Smooth muscle cell (in vitro differentiated cells): ENCODE results near the gene PRRG3. TPM values are rescaled to one million over a fixed set of nuclear protein-coding genes. Genes with fewer than 3 reads are reported as not detected.

Source experiments
- DNase-seq: peaks from one replicate; lab custom pipeline; 2025; ENCODE audit not compliant: unreplicated experiment; lab: John Stamatoyannopoulos, UW
- H2AFZ ChIP-seq: fragments of 200-600 bp; sonication (generic); 2 replicates; pipeline ENCODE4 v1.6.0; 2016; ENCODE audit warnings: antibody characterized with exemption, low read depth, mild to moderate bottlenecking
- H3F3A ChIP-seq: fragments of 200-600 bp; sonication (generic); 2 replicates; pipeline ENCODE4 v1.6.0; 2017; ENCODE audit warnings: antibody characterized with exemption, low read depth
- H3K27ac ChIP-seq: fragments of 200-600 bp; sonication (generic); 2 replicates; pipeline ENCODE4 v1.5.1; 2016; ENCODE audit warnings: low read depth, mild to moderate bottlenecking
- H3K27me3 ChIP-seq: fragments of 200-600 bp; sonication (generic); 2 replicates; pipeline ENCODE4 v1.6.1; 2016; ENCODE audit warnings: low read depth, mild to moderate bottlenecking
- H3K36me3 ChIP-seq: fragments of 200-600 bp; sonication (generic); 2 replicates; pipeline ENCODE4 v1.5.1; 2016; ENCODE audit warnings: low read depth
- H3K4me1 ChIP-seq: fragments of 200-600 bp; sonication (generic); 2 replicates; pipeline ENCODE4 v1.5.1; 2016; ENCODE audit warnings: low read depth
- H3K4me2 ChIP-seq: fragments of 200-600 bp; sonication (generic); 2 replicates; pipeline ENCODE4 v1.6.0; 2016; ENCODE audit warnings: mild to moderate bottlenecking
- H3K4me3 ChIP-seq: fragments of 200-600 bp; sonication (generic); 2 replicates; pipeline ENCODE4 v1.5.1; 2016; ENCODE audit warnings: mild to moderate bottlenecking
- H3K79me2 ChIP-seq: fragments of 200-600 bp; sonication (generic); 2 replicates; pipeline ENCODE4 v1.6.0; 2016; ENCODE audit warnings: low read depth, mild to moderate bottlenecking
- H3K9ac ChIP-seq: fragments of 200-600 bp; sonication (generic); 2 replicates; pipeline ENCODE4 v1.6.0; 2016; ENCODE audit warnings: low read depth
- H3K9me3 ChIP-seq: fragments of 200-600 bp; sonication (generic); replicated peaks from 2 replicates; pipeline ENCODE4 v1.5.1; 2016; ENCODE audit warnings: low read depth
- H4K20me1 ChIP-seq: fragments of 200-600 bp; sonication (generic); 2 replicates; pipeline ENCODE4 v1.6.0; 2016; ENCODE audit warnings: low read depth
- WGBS: methylation state at CpG from one replicate; pipeline ENCODE4 v1.1.7; 2016; ENCODE audit warnings: low lambda C conversion rate; 5-methylcytosine and 5-hydroxymethylcytosine counted together
- polyA plus RNA-seq: library from polyadenylated mRNA; unstranded; fragments of >200 nt; fragmentation: Nextera tagmentation; extraction: Ambion mirVana; gene quantifications from 2 replicates; pipeline ENCODE4 v1.2.1, GENCODE V29; 2016
- total RNA-seq: library from RNA; depleted of rRNA; stranded (reverse); fragments of >200 nt; gene quantifications from 2 replicates; pipeline ENCODE4 v1.2.3, GENCODE V29; 2014
- TF ChIP-seq, protein P1 (sequence below): fragments of 200-600 bp; sonication (generic); IDR thresholded peaks from 2 replicates; pipeline ENCODE4 v1.5.1; 2017; ENCODE audit warnings: borderline replicate concordance, mild to moderate bottlenecking, antibody characterized with exemption; ENCODE audit not compliant: insufficient read depth, poor library complexity, severe bottlenecking

Gene PRRG3
- total and polyA plus RNA-seq, 2 experiments from 2014 or later, result 0.67 to 2.6 TPM

DNA sequence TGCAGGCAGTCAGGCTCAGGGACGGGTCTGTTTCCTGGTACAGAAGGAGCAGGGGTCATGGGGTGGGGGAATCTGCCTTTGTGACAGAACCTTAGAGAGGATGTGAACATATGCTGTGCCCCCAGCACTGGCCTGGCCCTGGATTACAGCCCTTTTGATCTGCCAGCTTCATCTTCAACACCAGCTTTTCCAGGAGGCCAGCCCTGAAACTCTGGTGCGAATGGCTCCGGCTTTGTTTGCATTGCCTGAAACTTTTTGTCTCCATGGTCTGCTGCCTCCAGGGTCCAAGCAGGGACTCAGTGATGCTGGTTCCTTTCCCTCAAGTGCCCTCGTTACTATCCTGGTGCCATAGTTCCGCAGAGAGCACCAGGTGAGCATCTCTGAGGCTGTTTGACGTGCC, 41.4 kb downstream of the PRRG3 start:
- no peak overlapping the region for H3K4me3 ChIP-seq
- TF ChIP-seq, protein P1, sequence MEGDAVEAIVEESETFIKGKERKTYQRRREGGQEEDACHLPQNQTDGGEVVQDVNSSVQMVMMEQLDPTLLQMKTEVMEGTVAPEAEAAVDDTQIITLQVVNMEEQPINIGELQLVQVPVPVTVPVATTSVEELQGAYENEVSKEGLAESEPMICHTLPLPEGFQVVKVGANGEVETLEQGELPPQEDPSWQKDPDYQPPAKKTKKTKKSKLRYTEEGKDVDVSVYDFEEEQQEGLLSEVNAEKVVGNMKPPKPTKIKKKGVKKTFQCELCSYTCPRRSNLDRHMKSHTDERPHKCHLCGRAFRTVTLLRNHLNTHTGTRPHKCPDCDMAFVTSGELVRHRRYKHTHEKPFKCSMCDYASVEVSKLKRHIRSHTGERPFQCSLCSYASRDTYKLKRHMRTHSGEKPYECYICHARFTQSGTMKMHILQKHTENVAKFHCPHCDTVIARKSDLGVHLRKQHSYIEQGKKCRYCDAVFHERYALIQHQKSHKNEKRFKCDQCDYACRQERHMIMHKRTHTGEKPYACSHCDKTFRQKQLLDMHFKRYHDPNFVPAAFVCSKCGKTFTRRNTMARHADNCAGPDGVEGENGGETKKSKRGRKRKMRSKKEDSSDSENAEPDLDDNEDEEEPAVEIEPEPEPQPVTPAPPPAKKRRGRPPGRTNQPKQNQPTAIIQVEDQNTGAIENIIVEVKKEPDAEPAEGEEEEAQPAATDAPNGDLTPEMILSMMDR, result no peak
- H3K4me2 ChIP-seq, result no peak overlapping the region
- H3K36me3 ChIP-seq, result no peaks in the 10 kb centered on the region
- no peaks in the 10 kb centered on the region for H3K4me1 ChIP-seq
- H4K20me1 ChIP-seq, result no peaks in the 10 kb centered on the region
- no peak overlapping the region for H3K9ac ChIP-seq
- WGBS, result 76% methylated on average over 6 of the region's 6 CpGs
- H3K9me3 ChIP-seq, result no peaks in the 10 kb centered on the region
- no peak overlapping the region for H3K27ac ChIP-seq
- no peaks in the 10 kb centered on the region for H3K79me2 ChIP-seq
- no peak for DNase-seq
- no peaks in the 10 kb centered on the region for H3F3A ChIP-seq
- H3K27me3 ChIP-seq, result peaks cover 4% of the 10 kb centered on the region
- no peak overlapping the region for H2AFZ ChIP-seq

DNA sequence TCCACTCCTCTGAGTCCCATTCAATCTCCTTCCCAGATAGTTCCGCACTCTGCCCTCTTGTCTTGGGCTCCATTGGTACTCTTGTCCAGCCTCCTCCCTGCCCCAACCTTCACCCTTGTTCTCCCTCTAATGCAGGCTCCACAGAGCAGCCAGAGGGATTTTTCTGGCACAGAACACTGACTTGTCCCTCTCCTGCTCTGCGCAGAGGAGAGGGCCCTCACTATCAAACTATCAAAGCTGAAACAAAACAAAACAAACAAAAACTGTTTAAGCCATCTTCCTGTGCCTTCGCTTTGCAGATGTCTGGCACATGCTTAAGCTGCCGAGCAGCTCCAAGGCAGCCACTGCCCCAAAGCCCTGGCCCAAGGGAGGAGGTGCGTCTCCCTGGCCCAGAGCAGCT, 42.2 kb downstream of the PRRG3 start:
- Histone ChIP-seq H2AFZ (no peak overlapping the region), H3F3A (no peaks in the 10 kb centered on the region), H4K20me1 (no peaks in the 10 kb centered on the region), H3K27me3 (no peaks in the 10 kb centered on the region), H3K36me3 (no peaks in the 10 kb centered on the region), H3K9me3 (no peaks in the 10 kb centered on the region), H3K9ac (no peak overlapping the region), H3K4me2 (no peak overlapping the region), H3K4me1 (no peaks in the 10 kb centered on the region), H3K79me2 (no peaks in the 10 kb centered on the region), H3K4me3 (no peak overlapping the region), H3K27ac (no peak overlapping the region)
- 73% methylated on average over 5 of the region's 5 CpGs for WGBS
- no peak for DNase-seq
- TF ChIP-seq, protein P1, result no peak

DNA sequence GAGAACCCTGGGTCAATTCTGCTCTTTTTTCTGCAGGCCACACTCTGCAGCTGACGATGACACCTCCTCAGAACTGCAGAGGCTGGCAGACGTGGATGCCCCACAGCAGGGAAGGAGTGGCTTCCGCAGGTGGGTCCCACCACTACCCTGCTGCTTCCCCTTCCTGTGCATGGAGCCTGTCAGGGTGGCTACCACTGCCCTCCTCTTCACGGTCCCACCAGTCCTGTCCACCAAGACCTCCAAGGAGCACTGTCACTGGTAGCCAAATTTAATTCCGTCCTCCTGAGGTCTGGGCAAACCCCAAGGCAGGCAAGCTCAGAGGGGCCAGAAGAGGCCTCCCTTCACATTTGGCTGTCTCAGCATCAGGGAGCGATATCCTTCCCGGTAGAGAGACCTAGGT, 43.5 kb downstream of the PRRG3 start:
- Histone ChIP-seq H3K9me3 (no peaks in the 10 kb centered on the region), H3F3A (no peaks in the 10 kb centered on the region), H3K79me2 (no peaks in the 10 kb centered on the region), H2AFZ (no peak overlapping the region), H3K4me2 (no peak overlapping the region), H3K4me3 (no peak overlapping the region), H4K20me1 (no peaks in the 10 kb centered on the region), H3K4me1 (no peaks in the 10 kb centered on the region), H3K36me3 (no peaks in the 10 kb centered on the region), H3K9ac (no peak overlapping the region), H3K27me3 (no peaks in the 10 kb centered on the region), H3K27ac (no peak overlapping the region)
- no peak for DNase-seq
- TF ChIP-seq, protein P1, result no peak
- 72% methylated on average over 7 of the region's 7 CpGs for WGBS

DNA sequence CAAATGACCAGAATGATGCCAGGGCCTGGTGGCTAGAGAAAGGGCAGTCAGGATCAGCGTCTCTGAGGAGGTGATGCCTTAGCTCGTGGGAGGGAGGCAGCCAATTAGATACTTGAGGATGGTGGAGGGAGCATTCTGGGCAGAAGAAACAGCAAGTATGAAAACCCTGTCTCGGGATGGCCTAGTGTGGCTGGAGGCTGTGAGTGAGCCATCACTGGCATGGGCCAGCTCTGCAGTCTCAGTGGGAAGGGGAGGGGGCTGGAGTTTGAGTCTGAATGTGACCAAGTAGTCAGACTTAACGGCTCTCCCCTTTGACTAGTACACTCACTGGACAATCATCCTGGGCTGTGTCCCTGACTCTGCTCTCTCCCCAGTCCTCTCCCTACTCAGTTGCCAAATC, 46.3 kb downstream of the PRRG3 start:
- no peaks in the 10 kb centered on the region for H3F3A ChIP-seq
- H3K36me3 ChIP-seq, result no peaks in the 10 kb centered on the region
- no peaks in the 10 kb centered on the region for H3K9me3 ChIP-seq
- H3K9ac ChIP-seq, result no peak overlapping the region
- H3K4me2 ChIP-seq, result no peak overlapping the region
- 69% methylated on average over 4 of the region's 4 CpGs for WGBS
- H3K27ac ChIP-seq, result no peak overlapping the region
- no peak for DNase-seq
- no peaks in the 10 kb centered on the region for H3K27me3 ChIP-seq
- no peak overlapping the region for H2AFZ ChIP-seq
- no peaks in the 10 kb centered on the region for H3K4me1 ChIP-seq
- no peak overlapping the region for H3K4me3 ChIP-seq
- H3K79me2 ChIP-seq, result no peaks in the 10 kb centered on the region
- TF ChIP-seq, protein P1, result no peak
- no peaks in the 10 kb centered on the region for H4K20me1 ChIP-seq
